Ascending aorta (tissue), 2 donors: ENCODE data around the gene COQ5. TPM values are rescaled to one million over a fixed set of nuclear protein-coding genes. Genes with fewer than 3 reads are reported as not detected.

Experiments
- DNase-seq, 2 donors: peaks; one replicate each; pipeline ENCODE4 v3.0.0-alpha.2; 2019; ENCODE audit warnings: low spot score in 2 of 2
- H3K27ac ChIP-seq, 2 donors: fragments of 200-600 bp; sonication (generic); one replicate each; pipeline ENCODE4 v1.5.1; 2016 to 2017; ENCODE audit warnings: mild to moderate bottlenecking in 1 of 2
- H3K27me3 ChIP-seq: fragments of 200-600 bp; sonication (generic); one replicate; pipeline ENCODE4 v1.5.1; 2017
- H3K36me3 ChIP-seq, 2 donors: fragments of 200-600 bp; sonication (generic); one replicate each; pipeline ENCODE4 v1.5.1; 2016
- H3K4me1 ChIP-seq, 2 donors: fragments of 200-600 bp; sonication (generic); one replicate each; pipeline ENCODE4 v1.5.1; 2016 to 2017; ENCODE audit warnings: mild to moderate bottlenecking in 1 of 2
- H3K4me3 ChIP-seq, 2 donors: fragments of 200-600 bp; sonication (generic); one replicate each; pipeline ENCODE4 v1.5.1; 2016 to 2017; ENCODE audit warnings: mild to moderate bottlenecking in 1 of 2
- H3K9me3 ChIP-seq, 2 donors: fragments of 200-600 bp; sonication (generic); one replicate each; pipeline ENCODE4 v1.5.1; 2016
- intact Hi-C: fragments of 100-400 bp; cut with DNase I; formaldehyde crosslinking; loops from one replicate; pipeline ENCODE4 v1.15.1; 2023
- total RNA-seq: library from RNA; depleted of rRNA; stranded (reverse); fragments of >200 nt; gene quantifications from one replicate; pipeline ENCODE4 v1.1.0, GENCODE V29; 2016
- TF ChIP-seq, protein P1 (sequence below), 3 experiments: fragments of 200-600 bp in 2 of 3; fragments of 450-650 bp in 1 of 3; sonication (generic) in 2 of 3; IDR thresholded peaks; one replicate each; pipeline ENCODE4 v1.5.1; 2016 to 2019; ENCODE audit warnings: antibody characterized with exemption in 3 of 3, mild to moderate bottlenecking in 1 of 3, moderate library complexity in 1 of 3

COQ5 gene
- total RNA-seq, 1 donor from 2014 or later: 5.9 TPM

GRCh38 chr12:120500581-120500980 is 28.4 kb downstream of the COQ5 start:
- DNase-seq: no peak
- no peak overlapping the region for H3K4me3 ChIP-seq
- H3K27me3 ChIP-seq: no peaks in the 10 kb centered on the region
- peaks cover 5 to 6% of the 10 kb centered on the region in 2 donors for H3K4me1 ChIP-seq
- no peak overlapping the region for H3K27ac ChIP-seq
- TF ChIP-seq, protein P1, sequence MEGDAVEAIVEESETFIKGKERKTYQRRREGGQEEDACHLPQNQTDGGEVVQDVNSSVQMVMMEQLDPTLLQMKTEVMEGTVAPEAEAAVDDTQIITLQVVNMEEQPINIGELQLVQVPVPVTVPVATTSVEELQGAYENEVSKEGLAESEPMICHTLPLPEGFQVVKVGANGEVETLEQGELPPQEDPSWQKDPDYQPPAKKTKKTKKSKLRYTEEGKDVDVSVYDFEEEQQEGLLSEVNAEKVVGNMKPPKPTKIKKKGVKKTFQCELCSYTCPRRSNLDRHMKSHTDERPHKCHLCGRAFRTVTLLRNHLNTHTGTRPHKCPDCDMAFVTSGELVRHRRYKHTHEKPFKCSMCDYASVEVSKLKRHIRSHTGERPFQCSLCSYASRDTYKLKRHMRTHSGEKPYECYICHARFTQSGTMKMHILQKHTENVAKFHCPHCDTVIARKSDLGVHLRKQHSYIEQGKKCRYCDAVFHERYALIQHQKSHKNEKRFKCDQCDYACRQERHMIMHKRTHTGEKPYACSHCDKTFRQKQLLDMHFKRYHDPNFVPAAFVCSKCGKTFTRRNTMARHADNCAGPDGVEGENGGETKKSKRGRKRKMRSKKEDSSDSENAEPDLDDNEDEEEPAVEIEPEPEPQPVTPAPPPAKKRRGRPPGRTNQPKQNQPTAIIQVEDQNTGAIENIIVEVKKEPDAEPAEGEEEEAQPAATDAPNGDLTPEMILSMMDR (IDR thresholded peaks at IDR 0.05): no peak
- intact Hi-C loops: no loop called here
- H3K36me3 ChIP-seq: peaks cover 24 to 47% of the 10 kb centered on the region in 2 donors
- no peaks in the 10 kb centered on the region for H3K9me3 ChIP-seq

- no peak overlapping the region for H3K27ac ChIP-seq
- H3K9me3 ChIP-seq: no peaks in the 10 kb centered on the region
- DNase-seq: no peak
- TF ChIP-seq, protein P1 (IDR thresholded peaks at IDR 0.05): no peak
- intact Hi-C loops: no loop called here
- H3K4me1 ChIP-seq: peaks cover 6 to 9% of the 10 kb centered on the region in 2 donors
- H3K36me3 ChIP-seq: peaks cover 23 to 38% of the 10 kb centered on the region in 2 donors
- H3K27me3 ChIP-seq: no peaks in the 10 kb centered on the region
- no peak overlapping the region for H3K4me3 ChIP-seq
Measured at GRCh38 chr12:120498870-120499515, 30.0 kb downstream of the COQ5 start.

GRCh38 chr12:120497524-120498150 is 31.3 kb downstream of the COQ5 start:
- peak overlapping the region; percentile 82 to 86 for H3K27ac ChIP-seq
- intact Hi-C loops: loop anchor here (2.0 kb wide), 1 partner anchor 83 kb away; the partner anchor contains the start of gene POP5
- H3K27me3 ChIP-seq: no peaks in the 10 kb centered on the region
- peak overlapping the region; percentile 83 to 86 for H3K4me3 ChIP-seq
- TF ChIP-seq, protein P1 (IDR thresholded peaks at IDR 0.05): no peak
- peaks cover 15 to 25% of the 10 kb centered on the region in 2 donors for H3K36me3 ChIP-seq
- no peaks in the 10 kb centered on the region for H3K9me3 ChIP-seq
- peaks cover 6 to 9% of the 10 kb centered on the region in 2 donors for H3K4me1 ChIP-seq
- no peak for DNase-seq

GRCh38 chr12:120496413-120497340 is 32.3 kb downstream of the COQ5 start:
- Histone ChIP-seq H3K27me3 (no peaks in the 10 kb centered on the region), H3K9me3 (no peaks in the 10 kb centered on the region), H3K27ac (peak overlapping the region; percentile 82 to 86), H3K4me3 (peak overlapping the region; percentile 83 to 86), H3K36me3 (peaks cover 15 to 25% of the 10 kb centered on the region in 2 donors), H3K4me1 (peaks cover 6 to 9% of the 10 kb centered on the region in 2 donors)
- TF ChIP-seq, protein P1 (IDR thresholded peaks at IDR 0.05): no peak
- intact Hi-C loops: loop anchor here (1.0 to 2.0 kb wide), 3 partner anchors 27 to 84 kb away; partner anchors contain the start of genes COQ5, POP5 and SRSF9
- DNase-seq: peak; percentile 16 to 80

DNA sequence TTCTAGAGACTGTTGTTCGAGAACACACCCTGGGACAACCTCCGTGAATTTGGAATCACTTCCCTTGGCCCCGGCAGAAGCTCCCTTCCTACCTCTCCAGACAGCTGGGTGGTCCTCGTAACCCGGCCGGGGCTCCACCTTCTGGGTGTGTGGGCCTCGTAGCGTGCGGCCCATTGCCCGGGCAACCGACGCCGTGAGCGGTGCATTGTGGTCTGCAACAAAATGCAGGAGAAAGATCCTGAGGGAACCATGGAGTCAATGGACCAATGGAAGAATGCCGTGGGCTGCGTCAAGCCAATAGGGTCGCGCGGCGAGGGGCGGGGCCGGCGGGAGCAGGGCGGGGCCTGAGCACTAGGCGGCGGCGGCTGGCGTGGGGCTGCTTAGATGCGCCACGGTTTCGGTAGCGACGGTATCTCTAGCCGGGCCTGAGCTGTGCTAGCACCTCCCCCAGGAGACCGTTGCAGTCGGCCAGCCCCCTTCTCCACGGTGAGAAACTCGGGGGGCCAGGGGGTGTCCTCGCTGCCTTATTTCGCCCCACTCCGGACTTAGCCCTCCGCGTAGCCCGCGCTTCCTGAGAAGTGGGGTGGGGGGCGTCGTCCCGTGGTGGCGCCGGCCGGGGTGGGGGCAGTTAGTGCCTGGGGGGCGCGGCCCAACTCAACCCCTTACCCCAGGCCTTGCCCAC is 33.1 kb downstream of the COQ5 start, which contains the start of gene DYNLL1:
DYNLL1 (plus strand) TSS at position 383 of the 682 bp plus-strand sequence. CDS start 309 bp downstream, outside the sequence.
- intact Hi-C loops: loop anchor here (1.0 to 2.0 kb wide), 4 partner anchors 27 to 85 kb away; partner anchors contain the start of genes COQ5, GATC, POP5 and SRSF9
- H3K27me3 ChIP-seq: no peaks in the 10 kb centered on the region
- TF ChIP-seq, protein P1 (IDR thresholded peaks at IDR 0.05): peak in 1 of 3 experiments; percentile 4
- DNase-seq: peak; percentile 85 to 97
- H3K36me3 ChIP-seq: peaks cover 15 to 20% of the 10 kb centered on the region in 2 donors
- H3K9me3 ChIP-seq: no peaks in the 10 kb centered on the region
- peak within 1 kb of the TSS; percentile 82 to 86 for H3K27ac ChIP-seq
- H3K4me1 ChIP-seq: peaks cover 6 to 9% of the 10 kb centered on the region in 2 donors
- H3K4me3 ChIP-seq: peak within 1 kb of the TSS; percentile 83 to 86
